HG03095 (cell line): ENCODE data around the gene TAF6.
A peak's percentile ranks its signal among the peaks of the same experiment; 100 is the strongest.

Experiments
- ATAC-seq: cut with Tn5 transposase; IDR thresholded peaks from one replicate; pipeline ENCODE4 v1.9.1; 2021; ENCODE audit warnings: moderate library complexity; ENCODE audit not compliant: unreplicated experiment

The TAF6 gene

DNA sequence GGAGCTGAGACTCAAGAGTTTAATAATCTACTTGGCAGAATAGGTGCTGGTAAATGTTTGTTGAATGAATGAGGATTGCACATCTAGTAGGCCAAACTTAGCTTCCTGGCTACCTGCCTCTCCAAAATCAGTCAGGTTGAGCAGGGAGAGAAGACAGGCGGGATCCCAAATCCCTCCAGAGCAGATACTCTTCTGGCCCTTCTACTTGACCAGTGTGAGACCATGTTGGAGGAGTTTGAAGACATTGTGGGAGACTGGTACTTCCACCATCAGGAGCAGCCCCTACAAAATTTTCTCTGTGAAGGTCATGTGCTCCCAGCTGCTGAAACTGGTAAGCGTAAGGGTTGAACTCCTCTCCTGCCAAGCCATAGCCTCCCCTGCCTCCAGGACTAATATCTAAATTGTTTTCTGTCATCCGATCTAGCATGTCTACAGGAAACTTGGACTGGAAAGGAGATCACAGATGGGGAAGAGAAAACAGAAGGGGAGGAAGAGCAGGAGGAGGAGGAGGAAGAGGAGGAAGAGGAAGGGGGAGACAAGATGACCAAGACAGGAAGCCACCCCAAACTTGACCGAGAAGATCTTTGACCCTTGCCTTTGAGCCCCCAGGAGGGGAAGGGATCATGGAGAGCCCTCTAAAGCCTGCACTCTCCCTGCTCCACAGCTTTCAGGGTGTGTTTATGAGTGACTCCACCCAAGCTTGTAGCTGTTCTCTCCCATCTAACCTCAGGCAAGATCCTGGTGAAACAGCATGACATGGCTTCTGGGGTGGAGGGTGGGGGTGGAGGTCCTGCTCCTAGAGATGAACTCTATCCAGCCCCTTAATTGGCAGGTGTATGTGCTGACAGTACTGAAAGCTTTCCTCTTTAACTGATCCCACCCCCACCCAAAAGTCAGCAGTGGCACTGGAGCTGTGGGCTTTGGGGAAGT, 5.4 kb upstream of the TAF6 start:
- ATAC-seq = no peak

DNA sequence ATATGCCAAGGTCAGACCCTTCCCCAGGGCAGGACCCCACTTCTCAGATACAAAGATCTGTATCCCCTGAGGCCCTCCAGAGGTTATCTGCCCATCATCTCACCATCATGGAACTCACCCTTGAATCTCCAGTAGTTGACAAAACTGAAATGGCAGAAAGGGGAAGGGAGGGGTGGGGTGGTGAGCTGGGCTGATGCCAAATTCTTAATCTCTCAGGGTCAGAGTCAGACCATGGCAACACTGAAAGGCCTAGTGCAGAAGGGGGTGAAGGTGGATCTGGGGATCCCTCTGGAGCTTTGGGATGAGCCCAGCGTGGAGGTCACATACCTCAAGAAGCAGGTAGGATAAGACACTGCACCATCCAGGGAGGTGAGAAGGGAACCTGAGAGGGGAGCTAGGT, 3.4 kb upstream of the TAF6 start:
- ATAC-seq = no peak

DNA sequence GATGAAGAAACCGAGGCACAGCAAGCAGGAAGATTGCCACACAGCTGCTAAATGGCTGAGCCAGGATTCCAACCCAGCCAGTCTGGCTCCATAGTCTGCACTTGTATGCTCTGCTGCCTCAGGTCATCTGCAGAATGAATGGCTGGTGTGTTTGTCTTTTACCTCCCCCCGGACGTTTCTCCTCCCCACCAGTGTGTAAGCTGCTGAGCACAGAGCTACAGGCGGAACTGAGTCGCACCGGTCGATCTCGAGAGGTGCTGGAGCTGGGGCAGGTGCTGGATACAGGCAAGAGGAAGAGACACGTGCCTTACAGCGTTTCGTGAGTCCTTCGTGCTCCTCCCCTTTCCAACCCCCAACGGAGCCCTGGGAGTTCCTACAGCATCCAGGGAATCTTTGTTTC, 2.9 kb upstream of the TAF6 start:
- no peak for ATAC-seq

DNA sequence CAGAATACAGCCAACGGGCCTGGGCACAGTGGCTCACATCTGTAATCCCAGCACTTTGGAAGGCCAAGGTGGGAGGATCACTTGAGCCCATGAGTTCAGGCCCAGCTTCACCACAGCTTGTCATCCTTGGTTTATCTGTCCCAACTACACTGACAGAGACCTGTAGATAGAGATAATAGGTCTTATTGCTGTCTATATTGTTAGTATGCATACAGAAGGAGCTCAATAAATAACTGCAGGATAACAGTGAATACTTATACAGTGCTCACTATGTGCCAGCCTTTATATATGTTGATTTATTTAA, 1.5 kb upstream of the TAF6 start:
- no peak for ATAC-seq

DNA sequence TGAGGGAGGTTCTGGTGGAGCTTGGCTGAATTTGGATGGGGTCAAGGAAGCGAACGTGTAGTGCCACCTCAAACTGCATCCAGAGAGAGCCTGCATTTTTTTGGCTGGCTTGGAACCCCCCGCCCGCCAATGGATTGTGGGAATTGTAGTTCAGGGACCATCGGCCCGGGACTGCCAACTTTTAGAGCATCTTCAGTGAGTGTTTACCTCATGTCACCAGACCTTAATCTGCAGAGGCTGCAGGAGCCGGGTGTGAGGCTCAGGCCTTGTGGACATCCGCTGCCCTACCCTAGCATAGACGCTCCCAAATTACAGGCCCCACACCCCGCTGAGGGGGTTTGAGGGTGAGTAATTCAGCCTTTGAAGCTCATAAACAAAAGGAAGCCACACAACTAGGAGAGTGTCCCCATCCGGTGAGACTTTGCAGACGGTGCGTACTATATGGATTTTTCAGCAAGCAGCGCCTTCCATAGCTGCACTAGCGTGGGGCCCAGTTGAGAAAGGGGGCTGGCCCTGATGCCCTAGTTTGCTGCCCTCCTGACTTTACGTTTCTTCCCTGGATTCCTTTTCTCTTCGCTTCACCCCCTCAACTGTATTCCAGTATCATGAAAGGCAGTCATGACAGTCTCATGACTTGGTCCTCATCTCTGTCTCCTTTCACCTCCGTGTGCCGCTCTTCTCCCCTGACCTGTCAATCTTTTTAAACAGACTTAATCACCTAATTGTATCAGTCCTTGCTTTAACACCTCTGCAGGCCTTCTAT, 993 bp upstream of the TAF6 start:
- peak; percentile 26 for ATAC-seq

DNA sequence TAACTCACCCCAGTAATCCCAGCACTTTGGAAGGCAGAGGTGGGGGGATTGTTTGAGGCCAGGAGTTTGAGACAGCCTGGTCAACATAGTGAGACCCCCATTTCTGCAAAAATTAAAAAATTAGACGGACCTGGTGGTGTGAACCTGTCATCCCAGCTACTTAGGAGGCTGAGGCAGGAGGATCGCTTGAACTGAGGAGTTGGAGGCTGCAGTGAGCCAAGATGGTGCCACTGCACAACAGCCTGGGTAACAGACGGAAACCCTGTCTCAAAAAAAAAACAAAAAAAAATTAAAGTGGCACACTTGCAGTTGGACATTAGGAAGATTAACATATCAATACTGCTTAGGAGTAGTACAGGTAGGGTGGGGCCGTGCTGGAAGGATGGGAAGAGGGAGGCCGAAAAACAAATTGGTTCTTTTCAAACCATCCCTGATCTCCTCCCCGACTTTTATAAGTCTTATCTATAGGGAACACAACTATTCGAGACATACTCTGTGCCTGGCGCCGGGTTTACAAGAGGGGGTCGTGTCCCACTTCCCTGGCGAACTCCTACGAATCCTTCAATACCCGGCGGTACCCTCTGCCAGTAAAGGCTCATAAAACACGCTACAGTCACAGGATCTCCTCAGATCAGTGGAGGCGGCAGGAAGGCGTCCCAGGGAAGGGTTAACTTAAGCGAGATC, 628 bp downstream of the TAF6 start:
- no peak for ATAC-seq

DNA sequence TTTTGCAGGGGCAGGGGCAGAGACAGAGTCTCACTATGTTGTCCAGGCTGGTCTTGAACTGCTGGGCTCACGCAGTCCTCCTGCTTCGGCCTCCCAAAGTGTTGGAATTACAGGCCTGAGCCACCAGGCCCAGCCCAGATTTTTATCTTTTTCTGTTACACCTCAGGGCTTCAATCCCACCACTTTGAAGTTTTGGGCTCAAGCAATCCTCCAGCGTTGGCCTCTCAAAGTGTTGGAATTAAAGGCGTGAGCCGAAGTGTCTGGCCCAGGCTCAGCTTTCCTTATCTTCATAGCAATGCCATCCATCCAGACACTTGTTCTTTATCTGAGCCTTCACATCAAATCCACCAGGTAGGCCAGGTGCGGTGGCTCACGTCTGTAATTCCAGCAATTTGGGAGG, 4.1 kb downstream of the TAF6 start:
- ATAC-seq = no peak

DNA sequence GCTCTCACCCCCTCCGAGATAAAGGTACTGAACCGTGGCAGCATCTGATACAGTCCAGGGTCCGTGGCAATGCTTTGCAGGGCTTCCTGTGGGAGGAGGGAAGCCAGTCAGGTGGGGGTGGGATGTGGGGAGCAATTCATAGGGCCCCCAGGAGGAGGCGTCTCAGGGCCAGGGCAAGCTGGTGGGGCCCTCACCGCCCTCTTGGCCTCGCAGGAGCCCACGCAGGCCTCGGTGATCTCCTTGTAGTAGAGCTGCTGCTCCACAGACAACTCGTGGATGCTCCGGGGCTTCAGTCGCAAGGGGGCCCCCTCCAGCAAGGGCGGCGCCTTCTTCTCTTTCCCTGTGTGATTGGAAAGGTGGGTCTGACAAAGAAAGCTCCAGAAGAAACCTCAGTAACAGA, 7.2 kb downstream of the TAF6 start:
- ATAC-seq = no peak

DNA sequence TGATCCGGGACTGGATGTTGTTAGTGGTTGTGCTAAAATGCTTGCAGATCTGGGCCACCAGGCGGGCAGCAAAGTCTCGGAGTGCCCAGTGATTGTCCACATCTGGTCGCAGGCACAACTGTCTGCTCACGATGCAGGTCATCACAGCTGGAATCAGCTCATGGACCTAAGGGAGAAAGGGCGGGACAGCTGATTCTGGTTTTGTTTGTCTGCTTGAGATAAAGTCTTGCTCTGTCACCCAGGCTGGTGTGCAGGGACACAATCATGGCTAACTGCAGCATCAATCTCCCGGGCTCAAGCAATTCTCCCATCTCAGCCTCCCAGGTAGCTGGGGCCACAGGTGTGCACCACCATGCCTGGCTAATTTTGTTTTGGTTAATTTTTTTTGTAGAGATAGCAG, 8.0 kb downstream of the TAF6 start:
- no peak for ATAC-seq

DNA sequence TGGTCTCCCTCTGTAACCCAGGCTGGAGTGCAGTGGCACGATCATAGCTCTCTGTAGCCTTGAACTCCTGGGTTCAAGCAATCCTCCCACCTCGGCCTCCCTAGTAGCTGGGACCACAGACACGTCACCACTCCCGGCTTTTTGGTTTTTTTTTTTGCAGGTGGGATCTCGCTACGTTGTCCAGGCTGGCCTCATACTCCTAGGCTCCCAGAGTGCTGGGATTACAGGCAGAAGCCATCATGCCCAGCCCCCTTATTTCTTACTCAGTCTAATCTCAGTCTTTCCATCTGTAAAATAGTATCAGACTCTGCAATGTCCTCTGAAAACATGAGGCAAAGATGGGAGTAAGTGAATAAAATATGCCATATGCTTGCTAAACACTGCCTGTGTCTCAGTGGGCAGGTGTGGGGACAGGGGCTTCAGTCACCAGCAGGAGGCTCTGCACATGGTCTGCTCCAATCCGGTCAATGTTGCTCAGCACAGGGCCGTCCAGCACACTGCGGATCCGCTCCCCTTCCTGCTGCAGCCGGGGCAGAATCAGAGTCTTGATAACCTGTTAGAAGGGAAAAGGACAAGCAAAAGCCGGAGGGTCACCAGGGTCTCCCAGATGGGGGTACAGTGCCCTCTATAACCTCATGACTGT, 9.5 kb downstream of the TAF6 start:
- ATAC-seq = no peak

DNA sequence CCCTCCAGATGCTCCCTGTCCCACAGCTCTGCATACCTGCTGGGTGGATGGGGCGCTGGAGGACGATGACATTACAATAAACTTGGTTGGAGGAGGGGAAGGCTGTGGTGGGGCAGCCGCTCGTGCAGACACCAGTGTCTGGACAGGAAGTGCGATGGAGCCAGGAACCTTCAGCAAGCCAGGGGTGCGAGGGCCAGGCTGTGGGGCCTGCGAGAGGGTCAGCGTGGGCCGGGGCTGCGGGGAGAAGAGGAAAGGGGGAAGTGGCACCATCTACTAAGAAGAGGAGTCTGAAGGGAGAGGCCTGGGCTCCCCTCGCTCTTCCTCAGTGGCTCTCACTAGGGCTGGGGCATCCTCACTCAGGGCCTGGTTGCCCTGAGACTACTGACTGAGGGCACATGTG, 11.3 kb downstream of the TAF6 start:
- no peak for ATAC-seq

DNA sequence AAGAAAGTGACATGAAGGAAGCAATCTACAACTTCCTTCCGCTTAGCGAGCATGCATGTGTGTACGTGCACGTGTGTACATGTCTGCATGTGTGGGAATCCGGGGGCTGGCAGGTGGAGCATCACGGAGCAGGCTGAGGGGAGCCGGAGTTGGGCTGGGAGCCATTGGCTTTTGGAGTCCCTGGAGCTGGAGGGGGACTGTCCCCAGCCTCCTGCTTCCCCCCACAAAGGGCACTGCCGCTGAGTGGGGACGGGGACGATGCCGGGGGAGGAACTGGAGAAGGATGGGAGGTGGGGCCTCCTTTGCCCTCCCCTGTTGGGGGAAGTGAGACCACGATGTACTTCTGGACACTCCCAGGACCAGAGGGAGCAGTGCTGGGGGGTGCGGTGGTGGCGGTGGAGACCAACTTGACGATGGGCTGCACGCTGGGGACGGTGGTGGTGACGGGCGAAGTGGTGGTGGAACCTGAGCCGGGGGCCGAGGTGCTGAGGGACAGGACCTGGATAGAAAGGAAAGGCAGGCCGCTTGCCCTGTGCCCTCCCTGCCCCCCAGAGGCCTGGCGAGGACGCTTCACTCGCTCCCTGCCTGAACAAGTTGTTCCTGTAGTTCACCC, 11.9 kb downstream of the TAF6 start:
- no peak for ATAC-seq

DNA sequence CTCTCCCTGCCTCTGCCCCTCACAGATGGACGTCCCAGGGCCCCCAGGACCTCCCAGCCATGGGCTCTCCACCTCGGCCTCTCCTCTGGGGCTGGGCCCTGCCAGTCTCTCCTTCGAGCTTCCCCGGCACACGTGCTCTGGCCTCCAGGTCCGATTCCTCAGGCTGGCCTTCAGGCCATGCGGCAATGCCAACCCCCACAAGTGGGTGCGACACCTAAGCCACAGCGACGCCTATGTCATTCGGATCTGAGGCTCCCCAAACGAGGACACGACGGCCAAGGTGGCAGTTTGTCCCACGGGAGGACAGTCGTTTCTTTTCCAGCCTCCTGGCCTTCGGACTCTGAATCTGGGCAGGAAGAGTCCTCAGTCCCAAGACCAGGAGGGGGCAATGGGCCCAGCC, 12.5 kb downstream of the TAF6 start:
- ATAC-seq = no peak

DNA sequence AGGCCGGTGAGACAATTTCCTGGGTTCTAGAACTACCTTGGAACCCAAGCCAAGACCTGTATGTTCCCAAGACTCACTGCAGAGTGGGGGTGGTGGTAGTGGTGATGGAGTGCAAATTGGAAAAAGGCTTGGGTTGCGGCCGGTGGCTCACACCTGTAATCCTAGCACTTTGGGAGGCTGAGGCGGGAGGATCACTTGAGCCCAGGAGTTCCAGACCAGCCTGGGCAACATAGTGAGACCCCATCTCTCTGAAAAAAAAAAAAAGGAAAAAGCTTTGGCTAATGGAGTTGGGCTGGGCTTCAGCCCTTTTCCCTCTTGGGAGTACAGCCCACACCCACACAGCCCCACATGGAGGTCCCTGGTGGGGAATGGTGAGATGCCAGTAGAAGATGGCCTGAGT, 13.6 kb downstream of the TAF6 start:
- ATAC-seq = no peak

DNA sequence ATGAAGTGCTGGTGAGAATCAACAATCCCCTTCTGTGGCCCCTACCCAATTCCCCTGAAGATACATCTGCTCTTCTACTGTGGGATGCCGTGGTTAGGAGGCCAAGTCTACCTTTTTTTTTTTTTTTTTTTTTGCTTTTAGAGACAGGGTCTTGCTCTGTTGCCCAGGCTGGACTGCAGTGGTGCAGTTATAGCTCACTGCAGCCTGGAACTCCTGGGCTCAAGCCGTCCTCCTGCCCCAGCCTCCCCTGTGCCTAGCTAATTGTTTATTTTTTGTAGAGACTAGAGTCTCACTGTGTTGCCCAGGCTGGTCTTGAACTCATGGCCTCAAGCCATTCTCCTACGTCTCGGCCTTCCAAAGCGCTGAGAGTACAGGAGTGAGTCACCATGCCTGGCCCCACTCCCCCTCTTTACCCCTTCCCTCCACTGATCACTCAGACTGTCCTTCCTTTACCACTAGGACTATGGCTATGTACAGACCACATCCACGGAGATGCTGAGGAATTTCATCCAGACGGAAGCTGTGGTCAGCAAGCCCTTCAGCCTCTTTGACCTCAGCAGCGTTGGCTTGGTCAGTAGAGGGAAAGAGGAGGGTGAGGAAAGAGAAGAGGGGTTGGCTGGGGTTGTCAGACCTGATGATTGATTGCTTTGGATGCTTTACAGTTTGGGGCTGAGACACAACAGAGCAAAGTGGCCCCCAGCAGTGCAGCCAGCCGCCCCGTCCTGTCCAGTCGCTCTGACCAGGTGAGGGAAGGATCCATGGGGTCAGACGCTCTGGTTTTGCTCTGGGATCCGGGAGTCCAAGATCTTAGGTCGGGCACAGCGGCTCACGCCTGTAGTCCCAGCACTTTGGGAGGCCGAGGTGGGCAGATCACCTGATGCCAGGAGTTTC, 16.0 kb downstream of the TAF6 start:
- ATAC-seq = no peak

DNA sequence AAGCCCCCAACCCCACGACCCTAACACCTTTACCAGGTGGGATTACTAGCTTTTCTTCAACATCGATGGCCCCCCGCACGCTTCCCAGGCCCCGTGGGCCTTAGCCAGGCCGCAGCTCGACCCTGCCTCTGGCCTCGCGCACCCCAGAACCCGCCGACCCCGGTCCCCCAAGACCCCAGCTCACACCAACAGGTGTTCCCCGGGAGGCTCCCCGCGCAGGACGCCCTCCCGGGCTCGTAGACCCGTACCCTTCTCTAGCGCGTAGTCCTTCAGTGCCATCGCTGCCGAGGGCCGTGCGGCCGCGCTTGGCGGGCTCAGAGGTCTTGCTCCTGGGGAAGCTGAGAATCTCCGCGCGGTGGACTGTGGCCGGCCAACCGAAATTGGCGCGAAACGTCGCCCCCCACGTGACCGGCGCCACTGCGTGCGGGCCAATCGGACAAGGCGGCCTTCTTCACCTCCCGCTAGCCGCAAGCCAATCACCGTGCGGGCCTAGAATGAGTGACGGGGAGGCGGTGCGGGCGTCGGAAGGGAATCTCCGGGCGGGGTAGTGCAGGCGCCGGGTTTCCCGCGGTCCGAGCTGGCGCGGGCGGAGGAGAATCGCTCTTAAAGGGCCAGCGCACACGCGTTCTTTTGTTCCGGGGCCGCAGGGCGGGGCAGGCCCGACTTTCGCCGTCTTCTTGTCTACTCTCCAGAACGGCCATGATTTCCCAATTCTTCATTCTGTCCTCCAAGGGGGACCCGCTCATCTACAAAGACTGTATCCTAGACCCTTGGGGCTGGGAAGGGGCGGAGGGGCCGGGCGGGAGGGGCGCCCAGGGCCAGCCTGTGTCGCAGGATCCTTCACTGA, 17.9 kb downstream of the TAF6 start, which contains the start of the genes AP4M1 and MCM7:
AP4M1 (plus strand) TSS at position 628 of the 847 bp plus-strand sequence; CDS start at position 700, 72 bp downstream.
MCM7 (minus strand) TSS at position 382 of the 847 bp plus-strand sequence; CDS start at position 279, 103 bp downstream.
- ATAC-seq = peak; percentile 76

DNA sequence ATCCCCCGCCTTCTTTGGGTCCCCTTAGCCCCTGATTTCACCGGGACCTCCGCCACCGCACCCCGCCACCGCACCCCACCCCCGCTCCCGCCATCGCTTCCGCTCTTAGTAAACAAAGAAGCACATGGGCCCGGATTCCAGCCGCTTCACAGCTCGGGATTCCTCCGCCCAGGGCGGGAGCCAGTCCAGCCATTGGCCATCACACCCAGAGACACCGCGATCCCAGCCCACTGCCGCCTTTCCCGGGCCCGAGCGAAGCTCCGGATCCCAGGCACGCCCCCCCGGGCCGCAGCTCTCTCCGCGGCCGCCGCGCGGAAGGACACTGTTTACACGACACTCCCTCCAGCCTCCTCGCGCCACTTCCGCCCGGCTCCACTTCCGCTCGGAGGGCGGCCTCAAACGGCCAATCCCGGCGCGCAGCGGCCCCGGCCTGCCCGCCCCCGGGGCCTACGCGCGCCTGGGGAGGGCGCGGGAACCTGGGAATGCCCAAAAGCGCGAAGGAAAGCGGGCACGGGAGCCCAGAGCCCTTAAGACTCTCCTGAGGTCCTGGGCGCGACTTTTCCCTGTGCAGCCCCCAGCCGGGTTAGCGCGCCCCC, 18.6 kb downstream of the TAF6 start:
- ATAC-seq = peak; percentile 53

DNA sequence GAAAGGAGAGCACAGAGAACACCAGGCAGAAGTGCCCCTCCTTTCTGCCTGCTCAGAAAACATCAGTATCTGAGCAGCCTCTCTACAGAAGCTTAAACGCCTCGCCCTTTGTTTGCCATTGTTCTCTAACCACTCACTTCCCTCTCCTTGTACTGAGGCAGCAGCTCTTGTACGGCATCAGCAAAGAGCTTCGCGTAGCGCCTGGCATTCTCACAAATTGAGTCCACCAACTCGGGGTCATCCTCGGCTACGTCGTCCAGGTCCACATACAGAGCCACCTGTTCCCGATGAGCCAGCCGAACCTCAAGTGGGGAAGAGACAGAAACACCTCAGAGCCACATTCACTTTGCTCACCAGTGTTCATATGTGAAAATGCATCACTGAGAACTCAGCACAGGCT, 19.7 kb downstream of the TAF6 start:
- no peak for ATAC-seq
